ENCODE measurements around the gene RPL18A. TPM values are rescaled to one million over a fixed set of nuclear protein-coding genes. Genes with fewer than 3 reads are reported as not detected.

Gene RPL18A
- total RNA-seq, 1 donor from 2014 or later, result 1,909 TPM

DNA sequence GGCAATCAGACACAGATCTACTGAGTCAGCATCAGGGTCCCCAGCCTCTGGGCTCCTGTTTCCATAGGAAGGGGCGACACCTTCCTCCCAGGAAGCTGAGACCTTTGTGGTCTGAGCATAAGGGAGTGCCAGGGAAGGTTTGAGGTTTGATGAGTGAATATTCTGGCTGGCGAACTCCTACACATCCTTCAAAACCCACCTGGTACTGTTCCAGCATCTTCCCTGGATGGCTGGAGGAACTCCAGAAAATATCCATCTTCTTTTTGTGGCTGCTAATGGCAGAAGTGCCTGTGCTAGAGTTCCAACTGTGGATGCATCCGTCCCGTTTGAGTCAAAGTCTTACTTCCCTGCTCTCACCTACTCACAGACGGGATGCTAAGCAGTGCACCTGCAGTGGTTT, 47.6 kb upstream of the RPL18A start:
- no peak overlapping the region for H2AFZ ChIP-seq (ENCODE audit: low read depth, low read length)
- H3K9me3 ChIP-seq (ENCODE audit: insufficient read depth, low read depth, low read length), result no peaks in the 10 kb centered on the region
- Mint-ChIP-seq H3K9me3 (ENCODE audit: unreplicated experiment) (peaks cover 3% of the 10 kb centered on the region), H3K4me1 (ENCODE audit: low read depth, unreplicated experiment) (no peaks in the 10 kb centered on the region), H3K4me3 (ENCODE audit: unreplicated experiment) (no peak overlapping the region), H3K36me3 (ENCODE audit: low read depth, unreplicated experiment) (no peaks in the 10 kb centered on the region), H3K27me3 (ENCODE audit: low read depth, unreplicated experiment) (peaks cover 31% of the 10 kb centered on the region), H3K27ac (ENCODE audit: unreplicated experiment) (no peak overlapping the region)
- no peaks in the 10 kb centered on the region for H3K4me1 ChIP-seq (ENCODE audit: insufficient read depth, low read length)
- no peak overlapping the region for H3K27ac ChIP-seq (ENCODE audit: low read depth, low read length)
- no peaks in the 10 kb centered on the region for H3K36me3 ChIP-seq (ENCODE audit: insufficient read depth, low read length)
- H3K4me3 ChIP-seq (ENCODE audit: insufficient read depth, low read depth, low read length), result no peak overlapping the region
- H3K9ac ChIP-seq (ENCODE audit: low read length), result no peak overlapping the region
- FAIRE-seq (no peak), DNase-seq (ENCODE audit: low read depth) (no peak)
- H3K79me2 ChIP-seq (ENCODE audit: insufficient read depth, low read length), result no peaks in the 10 kb centered on the region
- no peaks in the 10 kb centered on the region for H4K20me1 ChIP-seq (ENCODE audit: insufficient read depth, low read length)
- TF ChIP-seq CTCF (IDR thresholded peaks at IDR 0.05; ENCODE audit: insufficient read depth, low read depth, low read length) (no peak), EZH2 (IDR thresholded peaks at IDR 0.05; ENCODE audit: insufficient read depth, low read length) (no peak)
- no peaks in the 10 kb centered on the region for H3K27me3 ChIP-seq (ENCODE audit: insufficient read depth, low read length)
- no peak overlapping the region for H3K4me2 ChIP-seq (ENCODE audit: low read length)

GRCh38 chr19:17817668-17818363, 41.9 kb upstream of the RPL18A start:
- no peaks in the 10 kb centered on the region for H3K9me3 ChIP-seq (ENCODE audit: insufficient read depth, low read depth, low read length)
- no peaks in the 10 kb centered on the region for H3K36me3 ChIP-seq (ENCODE audit: insufficient read depth, low read length)
- H3K4me3 ChIP-seq (ENCODE audit: insufficient read depth, low read depth, low read length), result no peak overlapping the region
- H4K20me1 ChIP-seq (ENCODE audit: insufficient read depth, low read length), result no peaks in the 10 kb centered on the region
- DNase-seq (ENCODE audit: low read depth) (no peak), FAIRE-seq (no peak)
- Mint-ChIP-seq H3K27me3 (ENCODE audit: low read depth, unreplicated experiment) (peaks cover 11% of the 10 kb centered on the region), H3K9me3 (ENCODE audit: unreplicated experiment) (peaks cover 3% of the 10 kb centered on the region), H3K27ac (ENCODE audit: unreplicated experiment) (no peak overlapping the region), H3K4me1 (ENCODE audit: low read depth, unreplicated experiment) (no peaks in the 10 kb centered on the region), H3K36me3 (ENCODE audit: low read depth, unreplicated experiment) (no peaks in the 10 kb centered on the region), H3K4me3 (ENCODE audit: unreplicated experiment) (no peak overlapping the region)
- H3K4me2 ChIP-seq (ENCODE audit: low read length), result no peak overlapping the region
- no peak overlapping the region for H3K27ac ChIP-seq (ENCODE audit: low read depth, low read length)
- TF ChIP-seq EZH2 (IDR thresholded peaks at IDR 0.05; ENCODE audit: insufficient read depth, low read length), result no peak
- TF ChIP-seq CTCF (IDR thresholded peaks at IDR 0.05; ENCODE audit: insufficient read depth, low read depth, low read length), result no peak
- H3K79me2 ChIP-seq (ENCODE audit: insufficient read depth, low read length), result no peaks in the 10 kb centered on the region
- H3K4me1 ChIP-seq (ENCODE audit: insufficient read depth, low read length), result no peaks in the 10 kb centered on the region
- H3K9ac ChIP-seq (ENCODE audit: low read length), result no peak overlapping the region
- H2AFZ ChIP-seq (ENCODE audit: low read depth, low read length), result no peak overlapping the region
- no peaks in the 10 kb centered on the region for H3K27me3 ChIP-seq (ENCODE audit: insufficient read depth, low read length)

DNA sequence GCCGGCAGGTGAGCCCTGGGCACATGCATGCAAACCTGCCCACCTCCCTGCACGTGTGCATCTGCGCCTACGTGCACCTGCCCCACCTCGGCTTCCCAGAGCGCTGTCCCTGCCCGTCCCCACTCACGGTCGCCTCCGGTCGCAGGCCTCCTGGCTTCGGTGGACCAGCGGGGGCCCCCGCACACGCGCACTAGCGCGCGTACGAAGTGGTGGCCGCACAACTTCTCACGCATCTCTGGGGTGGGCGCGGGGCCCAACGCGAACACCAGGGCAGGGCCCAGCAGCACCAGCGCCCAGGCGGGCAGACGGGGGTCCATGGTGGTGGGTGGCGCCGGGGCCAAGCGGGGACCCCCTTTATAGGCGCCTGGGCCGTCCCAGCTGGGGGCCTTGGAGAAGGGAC, 38.5 kb upstream of the RPL18A start, which contains the start of gene INSL3:
Gene INSL3 (minus strand): TSS at position 330 of the 400 bp plus-strand sequence. CDS start 13 bp downstream, at position 317.
- Mint-ChIP-seq H3K27me3 (ENCODE audit: low read depth, unreplicated experiment) (peaks cover 17% of the 10 kb centered on the region), H3K36me3 (ENCODE audit: low read depth, unreplicated experiment) (no peaks in the 10 kb centered on the region), H3K9me3 (ENCODE audit: unreplicated experiment) (peaks cover 2% of the 10 kb centered on the region), H3K27ac (ENCODE audit: unreplicated experiment) (no peak within 1 kb of the TSS), H3K4me1 (ENCODE audit: low read depth, unreplicated experiment) (no peaks in the 10 kb centered on the region), H3K4me3 (ENCODE audit: unreplicated experiment) (no peak within 1 kb of the TSS)
- H3K9me3 ChIP-seq (ENCODE audit: insufficient read depth, low read depth, low read length), result no peaks in the 10 kb centered on the region
- no peak within 1 kb of the TSS for H3K27ac ChIP-seq (ENCODE audit: low read depth, low read length)
- FAIRE-seq (no peak), DNase-seq (ENCODE audit: low read depth) (no peak)
- no peaks in the 10 kb centered on the region for H3K36me3 ChIP-seq (ENCODE audit: insufficient read depth, low read length)
- H3K9ac ChIP-seq (ENCODE audit: low read length), result no peak within 1 kb of the TSS
- no peaks in the 10 kb centered on the region for H3K4me1 ChIP-seq (ENCODE audit: insufficient read depth, low read length)
- TF ChIP-seq EZH2 (IDR thresholded peaks at IDR 0.05; ENCODE audit: insufficient read depth, low read length) (no peak), CTCF (IDR thresholded peaks at IDR 0.05; ENCODE audit: insufficient read depth, low read depth, low read length) (no peak)
- no peaks in the 10 kb centered on the region for H3K27me3 ChIP-seq (ENCODE audit: insufficient read depth, low read length)
- H3K4me3 ChIP-seq (ENCODE audit: insufficient read depth, low read depth, low read length), result no peak within 1 kb of the TSS
- no peaks in the 10 kb centered on the region for H3K79me2 ChIP-seq (ENCODE audit: insufficient read depth, low read length)
- no peak within 1 kb of the TSS for H2AFZ ChIP-seq (ENCODE audit: low read depth, low read length)
- no peaks in the 10 kb centered on the region for H4K20me1 ChIP-seq (ENCODE audit: insufficient read depth, low read length)
- no peak within 1 kb of the TSS for H3K4me2 ChIP-seq (ENCODE audit: low read length)

Measured in astrocyte (in vitro differentiated cells and primary cell).